GM19035 (cell line): ENCODE measurements around the gene CPN2.

Experiments used
- ATAC-seq: cut with Tn5 transposase; IDR thresholded peaks from one replicate; pipeline ENCODE4 v1.9.1; 2021; ENCODE audit not compliant: unreplicated experiment

Gene CPN2

GRCh38 chr3:194382196-194382891 is 31.2 kb upstream of the CPN2 start:
- ATAC-seq: no peak

GRCh38 chr3:194381460-194381875 is 30.3 kb upstream of the CPN2 start:
- ATAC-seq: no peak

- no peak for ATAC-seq
Observed at GRCh38 chr3:194380326-194380725, 29.2 kb upstream of the CPN2 start.

- no peak for ATAC-seq
Observed at GRCh38 chr3:194379651-194380050, 28.5 kb upstream of the CPN2 start.

- no peak for ATAC-seq
Observed at GRCh38 chr3:194379231-194379630, 28.1 kb upstream of the CPN2 start.

GRCh38 chr3:194377708-194378107 is 26.6 kb upstream of the CPN2 start:
- no peak for ATAC-seq

- no peak for ATAC-seq
Observed at GRCh38 chr3:194376241-194376560, 25.1 kb upstream of the CPN2 start.

GRCh38 chr3:194375473-194376240 is 24.5 kb upstream of the CPN2 start:
- ATAC-seq: no peak

GRCh38 chr3:194374935-194375334 is 23.8 kb upstream of the CPN2 start:
- ATAC-seq: no peak

- no peak for ATAC-seq
Observed at GRCh38 chr3:194373899-194374298, 22.8 kb upstream of the CPN2 start.

- ATAC-seq: no peak
Observed at GRCh38 chr3:194373028-194373427, 21.9 kb upstream of the CPN2 start.

GRCh38 chr3:194370753-194371152 is 19.6 kb upstream of the CPN2 start:
- ATAC-seq: no peak

- ATAC-seq: no peak
Observed at GRCh38 chr3:194369522-194370279, 18.6 kb upstream of the CPN2 start, which contains the start of gene LRRC15. LRRC15 (minus strand) TSS chr3:194369743; CDS start chr3:194361043, 8,700 bp downstream.

GRCh38 chr3:194368918-194369317 is 17.8 kb upstream of the CPN2 start:
- ATAC-seq: no peak

- no peak for ATAC-seq
Observed at GRCh38 chr3:194367992-194368841, 17.1 kb upstream of the CPN2 start.

GRCh38 chr3:194365978-194366490 is 14.9 kb upstream of the CPN2 start:
- no peak for ATAC-seq

GRCh38 chr3:194365526-194365925 is 14.4 kb upstream of the CPN2 start:
- ATAC-seq: no peak

GRCh38 chr3:194364652-194365434 is 13.7 kb upstream of the CPN2 start:
- no peak for ATAC-seq

- no peak for ATAC-seq
Observed at GRCh38 chr3:194364314-194364651, 13.2 kb upstream of the CPN2 start.

GRCh38 chr3:194360568-194360967 is 9.4 kb upstream of the CPN2 start:
- no peak for ATAC-seq
